ENCODE data around the gene TSPYL4.

- no peak for TF ChIP-seq ZNF274 (IDR thresholded peaks at IDR 0.05; ENCODE audit: low read depth, low read length)
- no peak for TF ChIP-seq CTCF (IDR thresholded peaks at IDR 0.05 in 2 of 3, conservative IDR thresholded peaks at IDR 0.05 in 1 of 3; ENCODE audit: borderline replicate concordance in 1 of 3, insufficient read depth in 1 of 3, low read depth in 2 of 3, low read length in 2 of 3)
- no peak for TF ChIP-seq SRF (IDR thresholded peaks at IDR 0.05; ENCODE audit: low read depth)
- no peak for TF ChIP-seq JUND (IDR thresholded peaks at IDR 0.05)
- TF ChIP-seq EZH2phosphoT487 (IDR thresholded peaks at IDR 0.05; ENCODE audit: borderline replicate concordance) = no peak
- TF ChIP-seq POLR2A (IDR thresholded peaks at IDR 0.05; ENCODE audit: borderline replicate concordance, extremely low read depth, insufficient read depth, insufficient read length) = no peak
- no peak for TF ChIP-seq FOSL1 (IDR thresholded peaks at IDR 0.05; ENCODE audit: low read depth)
- no peak for TF ChIP-seq MAX (IDR thresholded peaks at IDR 0.05)
- no peak for TF ChIP-seq EZH2 (IDR thresholded peaks at IDR 0.05)
These were observed 39.2 kb downstream of the TSPYL4 start for GRCh38 chr6:116214681-116215080.

Data from HCT116 (cell line).